ENCODE data around the gene MRPS23.

The MRPS23 gene

GRCh38 chr17:57811638-57812280 lies 38.1 kb downstream of the MRPS23 start:
- TF ChIP-seq POLR2AphosphoS5 (IDR thresholded peaks at IDR 0.05; ENCODE audit: low read depth, low read length): no peak

- TF ChIP-seq SIN3A (IDR thresholded peaks at IDR 0.05; ENCODE audit: borderline replicate concordance, insufficient read depth, low read length) (no peak), POLR2AphosphoS5 (IDR thresholded peaks at IDR 0.05; ENCODE audit: low read depth, low read length) (peak; percentile 25; the same call in 1 of the 2 replicates)
Measured at GRCh38 chr17:57810721-57811637, 38.9 kb downstream of the MRPS23 start.

DNA sequence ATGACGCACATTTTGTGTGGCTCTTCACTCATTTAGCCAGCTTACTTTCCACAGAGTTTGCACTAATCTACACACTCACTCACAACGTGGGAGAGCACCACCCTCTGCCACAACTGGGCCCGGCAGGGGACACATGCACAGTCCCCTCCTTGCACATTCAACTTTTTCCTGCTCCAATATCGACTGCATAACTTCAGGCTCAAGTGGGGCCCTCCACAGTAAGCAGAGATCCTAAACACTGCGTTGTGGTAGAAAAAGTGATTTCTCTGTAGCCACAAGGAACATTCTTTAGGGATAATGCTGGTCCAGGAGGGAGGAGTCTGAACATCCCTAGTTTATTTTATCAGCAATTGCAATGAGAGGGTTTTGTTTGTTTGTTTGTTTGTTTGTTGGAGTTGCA lies 40.0 kb downstream of the MRPS23 start:
- TF ChIP-seq FOXP2 (optimal IDR thresholded peaks at IDR 0.05; ENCODE audit: borderline replicate concordance, extremely low read depth, extremely low read length, insufficient read depth): no peak
- TF ChIP-seq TAF1 (IDR thresholded peaks at IDR 0.05; ENCODE audit: borderline replicate concordance, insufficient read depth, low read length): no peak
- TF ChIP-seq POLR2AphosphoS5 (IDR thresholded peaks at IDR 0.05; ENCODE audit: low read depth, low read length): no peak
- no peak for TF ChIP-seq SIN3A (IDR thresholded peaks at IDR 0.05; ENCODE audit: borderline replicate concordance, insufficient read depth, low read length)
- TF ChIP-seq, protein P1, sequence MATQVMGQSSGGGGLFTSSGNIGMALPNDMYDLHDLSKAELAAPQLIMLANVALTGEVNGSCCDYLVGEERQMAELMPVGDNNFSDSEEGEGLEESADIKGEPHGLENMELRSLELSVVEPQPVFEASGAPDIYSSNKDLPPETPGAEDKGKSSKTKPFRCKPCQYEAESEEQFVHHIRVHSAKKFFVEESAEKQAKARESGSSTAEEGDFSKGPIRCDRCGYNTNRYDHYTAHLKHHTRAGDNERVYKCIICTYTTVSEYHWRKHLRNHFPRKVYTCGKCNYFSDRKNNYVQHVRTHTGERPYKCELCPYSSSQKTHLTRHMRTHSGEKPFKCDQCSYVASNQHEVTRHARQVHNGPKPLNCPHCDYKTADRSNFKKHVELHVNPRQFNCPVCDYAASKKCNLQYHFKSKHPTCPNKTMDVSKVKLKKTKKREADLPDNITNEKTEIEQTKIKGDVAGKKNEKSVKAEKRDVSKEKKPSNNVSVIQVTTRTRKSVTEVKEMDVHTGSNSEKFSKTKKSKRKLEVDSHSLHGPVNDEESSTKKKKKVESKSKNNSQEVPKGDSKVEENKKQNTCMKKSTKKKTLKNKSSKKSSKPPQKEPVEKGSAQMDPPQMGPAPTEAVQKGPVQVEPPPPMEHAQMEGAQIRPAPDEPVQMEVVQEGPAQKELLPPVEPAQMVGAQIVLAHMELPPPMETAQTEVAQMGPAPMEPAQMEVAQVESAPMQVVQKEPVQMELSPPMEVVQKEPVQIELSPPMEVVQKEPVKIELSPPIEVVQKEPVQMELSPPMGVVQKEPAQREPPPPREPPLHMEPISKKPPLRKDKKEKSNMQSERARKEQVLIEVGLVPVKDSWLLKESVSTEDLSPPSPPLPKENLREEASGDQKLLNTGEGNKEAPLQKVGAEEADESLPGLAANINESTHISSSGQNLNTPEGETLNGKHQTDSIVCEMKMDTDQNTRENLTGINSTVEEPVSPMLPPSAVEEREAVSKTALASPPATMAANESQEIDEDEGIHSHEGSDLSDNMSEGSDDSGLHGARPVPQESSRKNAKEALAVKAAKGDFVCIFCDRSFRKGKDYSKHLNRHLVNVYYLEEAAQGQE (IDR thresholded peaks at IDR 0.05; ENCODE audit: insufficient read depth in 1 of 2, low read depth in 2 of 2, low read length in 2 of 2): no peak

- TF ChIP-seq TAF1 (IDR thresholded peaks at IDR 0.05; ENCODE audit: borderline replicate concordance, insufficient read depth, low read length) (no peak), FOXP2 (optimal IDR thresholded peaks at IDR 0.05; ENCODE audit: borderline replicate concordance, extremely low read depth, extremely low read length, insufficient read depth) (no peak), POLR2AphosphoS5 (IDR thresholded peaks at IDR 0.05; ENCODE audit: low read depth, low read length) (no peak), SIN3A (IDR thresholded peaks at IDR 0.05; ENCODE audit: borderline replicate concordance, insufficient read depth, low read length) (no peak)
- TF ChIP-seq, protein P1 (IDR thresholded peaks at IDR 0.05; ENCODE audit: insufficient read depth in 1 of 2, low read depth in 2 of 2, low read length in 2 of 2): no peak
Measured at GRCh38 chr17:57808882-57809281, 41.0 kb downstream of the MRPS23 start.

DNA sequence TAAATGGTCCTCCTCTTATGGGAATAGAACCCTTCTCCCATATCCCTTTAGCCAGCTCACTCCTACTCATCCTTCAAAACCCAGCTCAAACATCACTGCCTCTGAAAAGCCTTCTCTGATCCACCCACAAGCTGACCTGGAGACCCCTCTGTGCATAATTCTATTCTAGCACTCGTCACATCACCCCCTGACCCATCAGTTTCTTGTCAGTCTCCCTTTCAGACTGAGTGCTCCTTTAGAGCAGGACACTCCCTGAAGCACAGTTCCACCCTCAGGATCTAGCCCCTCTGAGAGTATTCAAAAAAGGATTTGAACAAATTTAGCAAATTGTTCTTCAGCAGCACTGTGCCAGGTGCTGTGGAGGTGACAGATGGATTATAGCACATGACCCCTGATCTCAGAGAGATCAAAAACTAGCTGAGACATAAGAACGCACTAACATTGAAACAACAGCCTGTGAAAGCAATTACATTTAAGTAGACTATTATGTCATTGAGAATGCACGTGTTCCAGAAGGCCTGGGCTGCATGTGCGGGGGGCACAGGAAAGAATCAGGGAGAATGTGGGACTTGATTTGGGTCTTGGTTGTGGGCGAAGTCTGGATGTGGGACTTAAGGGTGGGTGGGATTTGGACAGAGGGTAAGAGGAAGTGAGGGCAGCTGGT lies 43.5 kb downstream of the MRPS23 start:
- TF ChIP-seq FOXP2 (optimal IDR thresholded peaks at IDR 0.05; ENCODE audit: borderline replicate concordance, extremely low read depth, extremely low read length, insufficient read depth): no peak
- TF ChIP-seq POLR2AphosphoS5 (IDR thresholded peaks at IDR 0.05; ENCODE audit: low read depth, low read length): no peak
- TF ChIP-seq TAF1 (IDR thresholded peaks at IDR 0.05; ENCODE audit: borderline replicate concordance, insufficient read depth, low read length): no peak
- TF ChIP-seq SIN3A (IDR thresholded peaks at IDR 0.05; ENCODE audit: borderline replicate concordance, insufficient read depth, low read length): no peak
- TF ChIP-seq, protein P1 (IDR thresholded peaks at IDR 0.05; ENCODE audit: insufficient read depth in 1 of 2, low read depth in 2 of 2, low read length in 2 of 2): no peak

Data from PFSK-1 (cell line).